CD14-positive monocyte (primary cell): ENCODE results near the gene ZNF324. TPM values are rescaled to one million over a fixed set of nuclear protein-coding genes. Genes with fewer than 3 reads are reported as not detected.
A peak's percentile ranks its signal among the peaks of the same experiment; 100 is the strongest.
"Not testable (repeated sequence)": the region's sequence is repeated elsewhere in the genome, so short reads cannot be mapped to it uniquely, and the experiment has no call there.

ENCODE experiments used
- DNase-seq, 3 donors: peaks; one replicate each; pipeline ENCODE4 v3.0.0-alpha.2; 2011 to 2022
- H2AFZ ChIP-seq: 2 replicates; pipeline ENCODE4 v1.6.0; 2012; ENCODE audit warnings: mild to moderate bottlenecking, low read depth, low read length, inconsistent platforms; ENCODE audit not compliant: insufficient read depth, poor library complexity, severe bottlenecking
- H3K27ac ChIP-seq, 2 donors: 1 replicate in 1 of 2; 2 replicates in 1 of 2; pipeline ENCODE4 v1.5.1; 2012 to 2013; ENCODE audit warnings: low read length in 2 of 2, control low read depth in 1 of 2, inconsistent platforms in 1 of 2, low read depth in 1 of 2, mild to moderate bottlenecking in 1 of 2
- H3K27me3 ChIP-seq, 2 donors: one replicate each; pipeline versions ENCODE4 v1.6.0 to v1.6.1; 2011 to 2013; ENCODE audit warnings: low read length in 2 of 2; ENCODE audit not compliant: control insufficient read depth in 2 of 2, insufficient read depth in 2 of 2
- H3K36me3 ChIP-seq, 2 donors: replicated peaks in 1 of 2; 1 replicate in 1 of 2; 2 replicates in 1 of 2; pipeline versions ENCODE4 v1.5.1 to v1.6.1; 2012 to 2013; ENCODE audit warnings: low read length in 2 of 2, control low read depth in 1 of 2, inconsistent platforms in 1 of 2, mild to moderate bottlenecking in 1 of 2; ENCODE audit not compliant: insufficient read depth in 2 of 2, control insufficient read depth in 1 of 2
- H3K4me1 ChIP-seq, 2 donors: 1 replicate in 1 of 2; 2 replicates in 1 of 2; pipeline versions ENCODE4 v1.5.1 to v1.6.1; 2012 to 2013; ENCODE audit warnings: low read length in 2 of 2, control low read depth in 1 of 2, inconsistent platforms in 1 of 2, mild to moderate bottlenecking in 1 of 2, moderate library complexity in 1 of 2; ENCODE audit not compliant: insufficient read depth in 2 of 2, control insufficient read depth in 1 of 2
- H3K4me2 ChIP-seq: replicated peaks from 2 replicates; pipeline ENCODE3; 2012; ENCODE audit warnings: low read length, moderate library complexity, mild to moderate bottlenecking; ENCODE audit not compliant: poor library complexity, severe bottlenecking; ENCODE audit errors: extremely low read depth
- H3K4me3 ChIP-seq, 3 experiments: fragments of 200-600 bp in 1 of 3; sonication (generic) in 1 of 3; replicated peaks in 1 of 3; 1 replicate in 2 of 3; 2 replicates in 1 of 3; pipeline ENCODE4 v1.5.1; 2011 to 2013; ENCODE audit warnings: low read length in 3 of 3, mild to moderate bottlenecking in 3 of 3, control low read depth in 2 of 3, low read depth in 2 of 3, inconsistent platforms in 1 of 3, moderate library complexity in 1 of 3
- H3K79me2 ChIP-seq: 2 replicates; pipeline ENCODE4 v1.6.0; 2012; ENCODE audit warnings: mild to moderate bottlenecking, control low read depth, inconsistent platforms, low read length, moderate library complexity; ENCODE audit not compliant: insufficient read depth
- H3K9ac ChIP-seq: 2 replicates; pipeline ENCODE4 v1.6.0; 2017; ENCODE audit warnings: low read length, mild to moderate bottlenecking; ENCODE audit not compliant: insufficient read depth, poor library complexity, severe bottlenecking
- H3K9me3 ChIP-seq, 2 donors: replicated peaks in 1 of 2; 1 replicate in 1 of 2; 2 replicates in 1 of 2; pipeline versions ENCODE4 v1.5.1 to v1.6.1; 2012 to 2013; ENCODE audit warnings: low read length in 2 of 2, control low read depth in 1 of 2; ENCODE audit not compliant: control insufficient read depth in 1 of 2, insufficient read depth in 1 of 2
- H4K20me1 ChIP-seq: 2 replicates; pipeline ENCODE4 v1.6.0; 2012; ENCODE audit warnings: mild to moderate bottlenecking, low read length, control low read depth, moderate library complexity; ENCODE audit not compliant: insufficient read depth
- H3K27ac Mint-ChIP-seq, 7 donors: one replicate each; pipeline ENCODE4 v1.8.0; 2020; ENCODE audit warnings: mild to moderate bottlenecking in 7 of 7, mixed read lengths in 7 of 7, moderate library complexity in 6 of 7, inconsistent platforms in 2 of 7
- H3K27me3 Mint-ChIP-seq, 3 donors: one replicate each; pipeline ENCODE4 v1.8.0; 2021 to 2022; ENCODE audit warnings: low read depth in 3 of 3, mild to moderate bottlenecking in 3 of 3, mixed read lengths in 3 of 3, moderate library complexity in 3 of 3, inconsistent platforms in 1 of 3
- H3K36me3 Mint-ChIP-seq, 2 donors: one replicate each; pipeline ENCODE4 v1.8.0; 2020; ENCODE audit warnings: mixed read lengths in 2 of 2, inconsistent platforms in 1 of 2, mild to moderate bottlenecking in 1 of 2
- H3K4me1 Mint-ChIP-seq: one replicate; pipeline ENCODE4 v1.8.0; 2020; ENCODE audit warnings: mild to moderate bottlenecking, mixed read lengths
- H3K4me3 Mint-ChIP-seq, 2 donors: one replicate each; pipeline ENCODE4 v1.8.0; 2020; ENCODE audit warnings: mild to moderate bottlenecking in 2 of 2, mixed read lengths in 2 of 2, moderate library complexity in 1 of 2
- H3K9me3 Mint-ChIP-seq, 7 donors: one replicate each; pipeline ENCODE4 v1.8.0; 2020 to 2022; ENCODE audit warnings: mixed read lengths in 7 of 7, mild to moderate bottlenecking in 6 of 7, moderate library complexity in 6 of 7, inconsistent platforms in 2 of 7
- WGBS: methylation state at CpG from one replicate; pipeline ENCODE4 v1.1.5; 2013; ENCODE audit warnings: missing lambda C conversion rate; ENCODE audit not compliant: insufficient coverage; 5-methylcytosine and 5-hydroxymethylcytosine counted together
- intact Hi-C, 2 donors: fragments of 100-400 bp; cut with micrococcal nuclease; formaldehyde crosslinking; loops; one replicate each; pipeline versions ENCODE4 v1.15.0 to v1.15.1; 2023
- polyA plus RNA-seq, 3 donors: library from polyadenylated mRNA; depleted of rRNA in 1 of 3; unstranded in 2 of 3; stranded (reverse) in 1 of 3; fragments of 300-500 nt in 2 of 3; fragments of >200 nt in 1 of 3; fragmentation: Illumina TruSeq in 2 of 3; gene quantifications; 1 replicate in 2 of 3; 2 replicates in 1 of 3; pipeline ENCODE4 v1.2.3, GENCODE V29; 2012 to 2021
- TF ChIP-seq, protein P1 (sequence below): fragments of 200-600 bp; IDR thresholded peaks from one replicate; pipeline ENCODE4 v1.8.0; 2022; ENCODE audit warnings: antibody characterized with exemption, mild to moderate bottlenecking

The ZNF324 gene
- polyA plus RNA-seq, 3 donors: 4.1 to 5.7 (median 5.3) TPM

DNA sequence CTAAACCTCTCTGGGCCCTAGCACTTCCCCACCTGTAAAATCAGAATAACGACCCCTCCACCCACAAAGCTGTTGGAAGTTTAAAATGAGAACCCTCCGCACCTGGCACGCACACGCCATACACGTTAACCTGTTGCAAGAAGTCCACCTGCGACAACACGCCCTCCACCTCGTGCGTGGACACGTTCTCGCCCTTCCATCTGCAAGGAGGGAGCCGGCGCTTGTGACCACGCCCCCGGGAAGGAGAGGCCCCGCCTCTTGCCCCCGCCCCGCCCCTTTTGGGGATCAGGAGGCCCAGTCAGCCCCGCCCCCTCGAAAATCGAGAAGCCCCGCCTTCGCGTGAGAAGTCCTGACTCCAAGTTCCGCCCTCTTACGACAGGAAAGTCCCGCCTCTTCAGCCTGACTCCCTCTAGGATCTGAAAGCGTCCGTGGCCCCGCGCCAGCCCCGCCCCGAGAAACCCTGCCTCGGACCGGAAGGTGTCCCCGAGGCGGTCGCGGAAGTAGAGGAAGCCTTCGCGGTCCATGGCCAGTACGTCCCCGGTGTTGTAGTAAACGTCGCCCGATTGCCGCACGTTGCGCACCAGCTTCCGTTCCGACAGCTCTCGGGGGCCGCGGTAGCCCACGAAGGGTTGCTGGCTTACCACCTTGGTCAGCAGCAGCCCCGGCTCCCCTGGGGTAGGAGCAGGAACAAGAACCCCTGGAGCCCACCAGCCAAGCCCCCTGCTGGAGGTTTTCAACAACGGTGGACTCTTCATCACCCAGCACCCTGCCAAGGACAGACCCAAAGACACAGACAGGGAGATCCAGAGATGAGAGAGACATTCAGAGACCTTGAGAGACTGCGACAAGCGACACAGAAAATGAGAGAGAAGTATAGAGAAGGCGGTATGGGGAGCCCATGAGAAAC lies 32.4 kb downstream of the ZNF324 start:
- Histone ChIP-seq H3K9ac (peak overlapping the region; percentile 67), H3K9me3 (peaks cover 4 to 22% of the 10 kb centered on the region in 2 donors), H3K36me3 (no peaks in the 10 kb centered on the region), H3K27ac (peak overlapping the region; percentile 82 to 83), H3K27me3 (no peaks in the 10 kb centered on the region), H3K4me3 (peak overlapping the region; percentile 33 to 75 (median 57)), H3K79me2 (no peaks in the 10 kb centered on the region), H4K20me1 (no peaks in the 10 kb centered on the region), H2AFZ (peak overlapping the region; percentile 98), H3K4me2 (peak overlapping the region; percentile 79), H3K4me1 (peaks cover 13 to 16% of the 10 kb centered on the region in 2 donors)
- Mint-ChIP-seq H3K4me1 (peaks cover 14% of the 10 kb centered on the region), H3K36me3 (peaks cover 0 to 6% of the 10 kb centered on the region in 2 donors), H3K27ac (peak overlapping the region; percentile 88 to 94 (median 92)), H3K4me3 (peak overlapping the region; percentile 82 to 90), H3K27me3 (peaks cover 4 to 12% (median 7%) of the 10 kb centered on the region in 3 donors), H3K9me3 (peaks cover 14 to 28% (median 20%) of the 10 kb centered on the region in 7 donors)
- peak; percentile 98 to 99 (median 98) for DNase-seq
- TF ChIP-seq, protein P1, sequence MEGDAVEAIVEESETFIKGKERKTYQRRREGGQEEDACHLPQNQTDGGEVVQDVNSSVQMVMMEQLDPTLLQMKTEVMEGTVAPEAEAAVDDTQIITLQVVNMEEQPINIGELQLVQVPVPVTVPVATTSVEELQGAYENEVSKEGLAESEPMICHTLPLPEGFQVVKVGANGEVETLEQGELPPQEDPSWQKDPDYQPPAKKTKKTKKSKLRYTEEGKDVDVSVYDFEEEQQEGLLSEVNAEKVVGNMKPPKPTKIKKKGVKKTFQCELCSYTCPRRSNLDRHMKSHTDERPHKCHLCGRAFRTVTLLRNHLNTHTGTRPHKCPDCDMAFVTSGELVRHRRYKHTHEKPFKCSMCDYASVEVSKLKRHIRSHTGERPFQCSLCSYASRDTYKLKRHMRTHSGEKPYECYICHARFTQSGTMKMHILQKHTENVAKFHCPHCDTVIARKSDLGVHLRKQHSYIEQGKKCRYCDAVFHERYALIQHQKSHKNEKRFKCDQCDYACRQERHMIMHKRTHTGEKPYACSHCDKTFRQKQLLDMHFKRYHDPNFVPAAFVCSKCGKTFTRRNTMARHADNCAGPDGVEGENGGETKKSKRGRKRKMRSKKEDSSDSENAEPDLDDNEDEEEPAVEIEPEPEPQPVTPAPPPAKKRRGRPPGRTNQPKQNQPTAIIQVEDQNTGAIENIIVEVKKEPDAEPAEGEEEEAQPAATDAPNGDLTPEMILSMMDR: peak; percentile 18
- intact Hi-C loops: loop anchor here in 1 of 2 donors (1.0 kb wide), 1 partner anchor 32 kb away; the partner anchor contains the start of gene ZNF324
- 2% methylated on average over 47 of the region's 60 CpGs for whole genome bisulfite sequencing

DNA sequence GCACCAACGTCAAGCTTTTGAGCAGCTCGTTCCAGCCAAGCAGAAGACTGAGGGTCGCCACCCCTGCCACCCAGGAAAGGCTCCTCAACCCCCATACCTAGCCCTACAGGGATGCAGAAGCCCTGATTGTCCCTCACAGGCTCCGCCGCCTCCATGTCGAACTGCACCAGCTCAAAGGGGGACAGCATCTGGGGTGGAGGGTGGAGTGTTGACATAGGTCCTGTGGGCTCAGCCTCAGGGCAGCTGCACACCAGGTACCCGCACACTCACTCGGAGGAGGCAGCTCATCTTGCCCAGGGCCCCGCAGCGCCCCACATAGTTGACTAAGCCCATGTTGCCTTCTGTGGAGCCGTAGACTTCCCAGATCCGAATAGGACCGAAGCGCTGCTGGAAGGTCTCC lies 33.4 kb downstream of the ZNF324 start:
- intact Hi-C loops: loop anchor here in 1 of 2 donors (2.0 kb wide), 1 partner anchor 19 kb away; the partner anchor contains the start of gene ZBTB45
- Mint-ChIP-seq H3K9me3 (peaks cover 17 to 28% (median 21%) of the 10 kb centered on the region in 7 donors), H3K4me3 (peak overlapping the region in 1 of 2 donors; percentile 24), H3K36me3 (peaks cover 0 to 6% of the 10 kb centered on the region in 2 donors), H3K27me3 (peaks cover 4 to 12% (median 7%) of the 10 kb centered on the region in 3 donors), H3K4me1 (peaks cover 14% of the 10 kb centered on the region), H3K27ac (no peak overlapping the region)
- Histone ChIP-seq H3K27me3 (no peaks in the 10 kb centered on the region), H3K36me3 (no peaks in the 10 kb centered on the region), H3K4me1 (peaks cover 13 to 16% of the 10 kb centered on the region in 2 donors), H3K9me3 (peaks cover 4 to 22% of the 10 kb centered on the region in 2 donors), H3K9ac (no peak overlapping the region), H4K20me1 (no peaks in the 10 kb centered on the region), H3K4me3 (no peak overlapping the region), H2AFZ (no peak overlapping the region), H3K4me2 (no peak overlapping the region), H3K79me2 (no peaks in the 10 kb centered on the region), H3K27ac (no peak overlapping the region)
- TF ChIP-seq, protein P1: no peak
- DNase-seq: no peak
- 95% methylated on average over 10 of the region's 14 CpGs for WGBS

DNA sequence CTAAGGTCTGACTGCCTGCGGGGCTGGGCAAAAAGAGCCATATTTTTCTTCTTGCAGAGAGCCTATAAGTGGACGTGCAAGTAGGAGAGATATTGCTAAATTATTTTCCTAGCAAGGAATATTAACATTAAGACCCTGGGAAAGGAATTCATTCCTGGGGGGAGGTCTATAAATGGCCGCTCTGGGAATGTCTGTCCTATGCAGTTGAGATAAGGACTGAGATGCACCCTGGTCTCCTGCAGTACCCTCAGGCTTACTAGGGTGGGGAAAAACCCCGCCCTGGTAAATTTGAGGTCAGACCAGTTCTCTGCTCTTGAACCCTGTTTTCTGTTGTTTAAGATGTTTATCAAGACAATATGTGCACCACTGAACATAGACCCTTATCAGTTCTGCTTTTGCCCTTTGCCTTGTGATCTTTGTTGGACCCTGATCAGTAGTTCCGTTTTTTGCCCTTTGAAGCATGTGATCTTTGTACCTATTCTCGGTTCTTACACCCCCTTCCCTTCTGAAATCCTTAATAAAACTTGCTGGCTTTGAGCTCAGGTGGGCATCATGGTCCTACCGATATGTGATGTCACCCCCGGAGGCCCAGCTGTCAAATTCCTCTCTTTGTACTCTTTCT lies 40.8 kb downstream of the ZNF324 start:
- WGBS: 86% methylated on average over 7 of the region's 8 CpGs
- H4K20me1 ChIP-seq, H2AFZ ChIP-seq, DNase-seq, H3K4me3 ChIP-seq, H3K36me3 Mint-ChIP-seq, H3K9ac ChIP-seq, H3K27ac Mint-ChIP-seq, H3K4me3 Mint-ChIP-seq, H3K4me2 ChIP-seq, H3K27me3 Mint-ChIP-seq, H3K36me3 ChIP-seq, H3K4me1 ChIP-seq, H3K4me1 Mint-ChIP-seq, H3K27me3 ChIP-seq, H3K79me2 ChIP-seq, intact Hi-C loops, H3K27ac ChIP-seq: not testable (repeated sequence)
- peaks cover 9 to 35% (median 29%) of the 10 kb centered on the region in 7 donors for H3K9me3 Mint-ChIP-seq
- H3K9me3 ChIP-seq: peaks cover 16 to 26% of the 10 kb centered on the region in 2 donors
